Right ventricle myocardium inferior (tissue), 1 donor: ENCODE measurements around the gene ADGRA1. TPM values are rescaled to one million over a fixed set of nuclear protein-coding genes. Genes with fewer than 3 reads are reported as not detected.

Source experiments
- ATAC-seq: fragments of 200-7000 bp; cut with Tn5 transposase; one replicate; pipeline ENCODE4 v1.9.1; 2020; ENCODE audit warnings: mild to moderate bottlenecking, moderate library complexity
- DNase-seq: peaks from one replicate; pipeline ENCODE4 v3.0.0; 2021; ENCODE audit errors: missing footprints
- intact Hi-C: fragments of 100-400 bp; cut with DNase I; formaldehyde crosslinking; loops from one replicate; pipeline ENCODE4 v1.11.0; 2022
- long read RNA-seq: library from polyadenylated mRNA; unstranded; transcript quantifications from one replicate; pipeline ENCODE4 v2.0.0, GENCODE V29; 2021
- total RNA-seq: library from RNA; stranded (reverse); fragmentation: NEBNext Ultra II Directional; extraction: Animal tissue kit (Norgen Biotek cat#: 25700); gene quantifications from one replicate; pipeline ENCODE4 v1.2.1, GENCODE V29; 2021
- donor health status: DM: no; HTN: yes; CAD: no; lungs with severe emphysema.

The ADGRA1 gene
- total RNA-seq = not detected
- long read RNA-seq = 0 reads

GRCh38 chr10:133087679-133088178 is at the start of gene ADGRA1:
TSS of gene ADGRA1 (plus strand) at chr10:133087924. CDS start at chr10:133088910, 986 bp downstream.
- DNase-seq (no peak), ATAC-seq (no peak)
- intact Hi-C loops = no loop called here

GRCh38 chr10:133038036-133038823 is 49.5 kb upstream of the ADGRA1 start:
- intact Hi-C loops = no loop called here
- ATAC-seq = no peak
- peak; percentile 53 for DNase-seq

- ATAC-seq = no peak
- intact Hi-C loops = no loop called here
- peak; percentile 59 for DNase-seq
Measured at GRCh38 chr10:133039107-133039802, 48.5 kb upstream of the ADGRA1 start.

GRCh38 chr10:133039803-133040165 is 47.9 kb upstream of the ADGRA1 start:
- ATAC-seq = no peak
- intact Hi-C loops = no loop called here

GRCh38 chr10:133040198-133040597 is 47.5 kb upstream of the ADGRA1 start:
- intact Hi-C loops = no loop called here
- ATAC-seq = no peak
- peak; percentile 45 for DNase-seq

More at GRCh38 chr10:133039803-133040165, 47.9 kb upstream of the ADGRA1 start:
- peak; percentile 32 for DNase-seq

GRCh38 chr10:133041101-133041500 is 46.6 kb upstream of the ADGRA1 start:
- no peak for ATAC-seq
- intact Hi-C loops = no loop called here
- DNase-seq = peak; percentile 42

GRCh38 chr10:133042061-133042460 is 45.7 kb upstream of the ADGRA1 start:
- intact Hi-C loops = no loop called here
- no peak for ATAC-seq
- peak; percentile 21 for DNase-seq

- intact Hi-C loops = no loop called here
Measured at GRCh38 chr10:133042816-133043215, 44.9 kb upstream of the ADGRA1 start.

GRCh38 chr10:133043541-133044225 is 44.0 kb upstream of the ADGRA1 start:
- DNase-seq (peak; percentile 55), ATAC-seq (no peak)
- intact Hi-C loops = no loop called here

More at GRCh38 chr10:133042816-133043215, 44.9 kb upstream of the ADGRA1 start:
- ATAC-seq (no peak), DNase-seq (peak; percentile 60)

- intact Hi-C loops = no loop called here
- DNase-seq (peak; percentile 73), ATAC-seq (peak; percentile 76)
Measured at GRCh38 chr10:133044401-133044811, 43.3 kb upstream of the ADGRA1 start.

- peak; percentile 56 for DNase-seq
- intact Hi-C loops = no loop called here
- ATAC-seq = no peak
Measured at GRCh38 chr10:133045556-133046389, 42.0 kb upstream of the ADGRA1 start.

- DNase-seq = peak; percentile 42
- ATAC-seq = no peak
- intact Hi-C loops = no loop called here
Measured at GRCh38 chr10:133046390-133046765, 41.3 kb upstream of the ADGRA1 start.

GRCh38 chr10:133047526-133048123 is 40.1 kb upstream of the ADGRA1 start:
- DNase-seq (peak; percentile 57), ATAC-seq (no peak)
- intact Hi-C loops = no loop called here

GRCh38 chr10:133048266-133048665 is 39.5 kb upstream of the ADGRA1 start:
- ATAC-seq (no peak), DNase-seq (peak; percentile 31)
- intact Hi-C loops = no loop called here

- DNase-seq (peak; percentile 63), ATAC-seq (no peak)
- intact Hi-C loops = no loop called here
Measured at GRCh38 chr10:133048926-133049325, 38.8 kb upstream of the ADGRA1 start.

GRCh38 chr10:133049639-133050038 is 38.1 kb upstream of the ADGRA1 start:
- DNase-seq = no peak
- intact Hi-C loops = no loop called here
- no peak for ATAC-seq

- peak; percentile 17 for DNase-seq
- intact Hi-C loops = no loop called here
- ATAC-seq = no peak
Measured at GRCh38 chr10:133050371-133050770, 37.4 kb upstream of the ADGRA1 start.

- no peak for ATAC-seq
- intact Hi-C loops = no loop called here
- peak; percentile 61 for DNase-seq
Measured at GRCh38 chr10:133052076-133052475, 35.6 kb upstream of the ADGRA1 start.
